OCI-LY1 (cell line): ENCODE data around the gene CYP11A1.

Experiments used
- EZH2 ChIP-seq: fragments of 200-600 bp; sonication (generic), shearing (Covaris generic); IDR thresholded peaks from 2 replicates; pipeline ENCODE4 v1.8.0; 2017; ENCODE audit warnings: borderline replicate concordance, mixed run types, mild to moderate bottlenecking, antibody characterized with exemption, low read length, moderate library complexity, mixed read lengths
- TF ChIP-seq, protein P1 (sequence below): fragments of 200-600 bp; sonication (generic), shearing (Covaris generic); IDR thresholded peaks from 2 replicates; pipeline ENCODE4 v1.5.1; 2017; ENCODE audit warnings: mild to moderate bottlenecking, antibody characterized with exemption, low read length, moderate library complexity, mixed read lengths

DNA sequence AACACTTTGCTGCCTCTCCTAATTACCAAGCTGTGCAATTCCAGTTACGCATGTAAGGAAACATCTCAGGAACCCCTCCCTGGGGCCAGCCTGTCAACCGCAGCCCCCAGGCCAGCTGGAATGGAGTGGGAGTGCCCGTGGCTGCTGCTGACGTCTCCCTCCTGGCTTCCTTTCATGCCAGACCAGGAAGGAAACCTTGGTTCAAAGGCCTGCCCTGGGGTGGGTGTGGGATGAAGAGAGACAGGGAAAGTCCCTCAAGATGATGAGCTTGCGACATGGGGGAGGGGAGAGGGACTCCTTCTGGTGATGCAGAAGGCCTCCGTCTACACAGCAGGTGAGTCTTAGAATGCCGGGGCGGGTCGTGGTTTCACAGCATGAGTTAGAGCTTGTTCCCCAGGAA, 11.4 kb upstream of the CYP11A1 start:
- TF ChIP-seq, protein P1, sequence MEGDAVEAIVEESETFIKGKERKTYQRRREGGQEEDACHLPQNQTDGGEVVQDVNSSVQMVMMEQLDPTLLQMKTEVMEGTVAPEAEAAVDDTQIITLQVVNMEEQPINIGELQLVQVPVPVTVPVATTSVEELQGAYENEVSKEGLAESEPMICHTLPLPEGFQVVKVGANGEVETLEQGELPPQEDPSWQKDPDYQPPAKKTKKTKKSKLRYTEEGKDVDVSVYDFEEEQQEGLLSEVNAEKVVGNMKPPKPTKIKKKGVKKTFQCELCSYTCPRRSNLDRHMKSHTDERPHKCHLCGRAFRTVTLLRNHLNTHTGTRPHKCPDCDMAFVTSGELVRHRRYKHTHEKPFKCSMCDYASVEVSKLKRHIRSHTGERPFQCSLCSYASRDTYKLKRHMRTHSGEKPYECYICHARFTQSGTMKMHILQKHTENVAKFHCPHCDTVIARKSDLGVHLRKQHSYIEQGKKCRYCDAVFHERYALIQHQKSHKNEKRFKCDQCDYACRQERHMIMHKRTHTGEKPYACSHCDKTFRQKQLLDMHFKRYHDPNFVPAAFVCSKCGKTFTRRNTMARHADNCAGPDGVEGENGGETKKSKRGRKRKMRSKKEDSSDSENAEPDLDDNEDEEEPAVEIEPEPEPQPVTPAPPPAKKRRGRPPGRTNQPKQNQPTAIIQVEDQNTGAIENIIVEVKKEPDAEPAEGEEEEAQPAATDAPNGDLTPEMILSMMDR, result no peak
- no peak for TF ChIP-seq EZH2
